ENCODE results near the gene SGK1. TPM values are rescaled to one million over a fixed set of nuclear protein-coding genes. Genes with fewer than 3 reads are reported as not detected.

The SGK1 gene
- total and polyA plus RNA-seq, 4 donors: 68.9 to 299 (median 148) TPM

DNA sequence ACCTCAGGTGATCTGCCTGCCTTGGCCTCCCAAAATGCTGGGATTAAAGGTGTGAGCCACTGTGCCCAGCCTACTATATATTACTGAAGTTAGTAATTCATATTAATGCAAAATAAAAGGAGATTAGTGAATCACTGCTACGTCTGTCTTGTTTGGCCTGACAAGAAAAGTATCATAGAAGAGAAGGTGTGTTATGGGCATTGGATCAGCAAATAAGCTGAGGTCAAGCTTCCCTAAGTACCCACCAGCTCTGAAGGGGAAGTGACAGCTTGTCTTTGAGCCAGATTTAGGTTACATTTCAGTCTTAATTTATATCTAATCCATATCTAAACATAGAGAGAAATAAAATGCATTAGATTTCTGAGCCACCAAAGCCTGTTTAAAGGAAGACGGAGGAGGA, 7.1 kb downstream of the SGK1 start:
- DNase-seq (no peak), ATAC-seq (ENCODE audit: insufficient read depth, low FRiP score) (no peak)
- H3K36me3 ChIP-seq (ENCODE audit: control insufficient read depth in 4 of 4, insufficient read depth in 4 of 4, low read length in 4 of 4): no peaks in the 10 kb centered on the region
- no peak overlapping the region for H3K4me3 ChIP-seq
- H3K27me3 ChIP-seq (ENCODE audit: control insufficient read depth in 3 of 3, insufficient read depth in 3 of 3, low read length in 2 of 3): no peaks in the 10 kb centered on the region
- TF ChIP-seq, protein P1, sequence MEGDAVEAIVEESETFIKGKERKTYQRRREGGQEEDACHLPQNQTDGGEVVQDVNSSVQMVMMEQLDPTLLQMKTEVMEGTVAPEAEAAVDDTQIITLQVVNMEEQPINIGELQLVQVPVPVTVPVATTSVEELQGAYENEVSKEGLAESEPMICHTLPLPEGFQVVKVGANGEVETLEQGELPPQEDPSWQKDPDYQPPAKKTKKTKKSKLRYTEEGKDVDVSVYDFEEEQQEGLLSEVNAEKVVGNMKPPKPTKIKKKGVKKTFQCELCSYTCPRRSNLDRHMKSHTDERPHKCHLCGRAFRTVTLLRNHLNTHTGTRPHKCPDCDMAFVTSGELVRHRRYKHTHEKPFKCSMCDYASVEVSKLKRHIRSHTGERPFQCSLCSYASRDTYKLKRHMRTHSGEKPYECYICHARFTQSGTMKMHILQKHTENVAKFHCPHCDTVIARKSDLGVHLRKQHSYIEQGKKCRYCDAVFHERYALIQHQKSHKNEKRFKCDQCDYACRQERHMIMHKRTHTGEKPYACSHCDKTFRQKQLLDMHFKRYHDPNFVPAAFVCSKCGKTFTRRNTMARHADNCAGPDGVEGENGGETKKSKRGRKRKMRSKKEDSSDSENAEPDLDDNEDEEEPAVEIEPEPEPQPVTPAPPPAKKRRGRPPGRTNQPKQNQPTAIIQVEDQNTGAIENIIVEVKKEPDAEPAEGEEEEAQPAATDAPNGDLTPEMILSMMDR (IDR thresholded peaks at IDR 0.05; ENCODE audit: control extremely low read depth, extremely low read depth): no peak
- no peak overlapping the region for H3K9ac ChIP-seq (ENCODE audit: insufficient read depth in 1 of 2, low read length in 2 of 2)
- H3K9me3 ChIP-seq (ENCODE audit: control insufficient read depth in 4 of 4, insufficient read depth in 3 of 4, low read length in 3 of 4): no peaks in the 10 kb centered on the region
- H3K27ac ChIP-seq (ENCODE audit: low read depth in 1 of 2, low read length in 1 of 2): no peak overlapping the region
- peaks cover 0 to 1% (median 0%) of the 10 kb centered on the region in 5 donors for H3K4me1 ChIP-seq (ENCODE audit: control insufficient read depth in 5 of 5, insufficient read depth in 5 of 5, low read length in 5 of 5)
- 78 to 90% methylated on average over 2 of the region's 2 CpGs for WGBS, 2 donors

DNA sequence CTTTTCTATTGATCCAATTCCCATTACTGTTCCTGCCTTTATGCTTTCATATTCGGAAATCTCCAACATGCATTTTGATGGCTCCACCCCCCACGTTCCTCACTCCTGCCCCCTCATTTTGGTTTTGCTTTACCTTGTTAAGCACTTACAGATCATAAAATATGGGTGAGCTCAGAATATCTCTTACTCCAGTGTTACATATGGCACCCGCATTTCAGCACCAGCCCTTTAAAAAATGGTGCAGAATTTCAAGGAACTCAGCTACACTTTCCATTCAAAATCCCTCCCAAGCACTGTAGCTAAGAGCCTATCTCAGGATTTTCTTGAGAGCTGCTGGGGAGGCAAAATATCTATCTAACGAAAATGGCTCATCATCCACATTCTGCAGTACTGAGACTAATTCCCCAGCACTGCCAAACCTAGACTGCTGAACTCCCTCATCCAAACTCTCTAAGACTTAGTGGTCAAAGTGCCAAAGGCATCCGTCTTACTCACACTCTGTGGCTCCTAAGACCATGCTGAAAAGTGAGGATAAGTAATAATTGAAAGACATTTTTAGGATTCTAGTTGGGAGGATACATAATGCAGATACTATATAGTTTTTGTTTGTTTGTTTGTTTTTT, 7.8 kb downstream of the SGK1 start:
- H3K4me3 ChIP-seq: no peak overlapping the region
- no peaks in the 10 kb centered on the region for H3K9me3 ChIP-seq (ENCODE audit: control insufficient read depth in 4 of 4, insufficient read depth in 3 of 4, low read length in 3 of 4)
- WGBS, 2 donors: 93 to 95% methylated on average over 5 of the region's 5 CpGs
- DNase-seq: no peak
- H3K27me3 ChIP-seq (ENCODE audit: control insufficient read depth in 3 of 3, insufficient read depth in 3 of 3, low read length in 2 of 3): no peaks in the 10 kb centered on the region
- no peak overlapping the region for H3K9ac ChIP-seq (ENCODE audit: insufficient read depth in 1 of 2, low read length in 2 of 2)
- TF ChIP-seq, protein P1 (IDR thresholded peaks at IDR 0.05; ENCODE audit: control extremely low read depth, extremely low read depth): no peak
- H3K4me1 ChIP-seq (ENCODE audit: control insufficient read depth in 5 of 5, insufficient read depth in 5 of 5, low read length in 5 of 5): peaks cover 0 to 1% (median 0%) of the 10 kb centered on the region in 5 donors
- no peak overlapping the region for H3K27ac ChIP-seq (ENCODE audit: low read depth in 1 of 2, low read length in 1 of 2)
- ATAC-seq (ENCODE audit: insufficient read depth, low FRiP score): no peak
- no peaks in the 10 kb centered on the region for H3K36me3 ChIP-seq (ENCODE audit: control insufficient read depth in 4 of 4, insufficient read depth in 4 of 4, low read length in 4 of 4)

DNA sequence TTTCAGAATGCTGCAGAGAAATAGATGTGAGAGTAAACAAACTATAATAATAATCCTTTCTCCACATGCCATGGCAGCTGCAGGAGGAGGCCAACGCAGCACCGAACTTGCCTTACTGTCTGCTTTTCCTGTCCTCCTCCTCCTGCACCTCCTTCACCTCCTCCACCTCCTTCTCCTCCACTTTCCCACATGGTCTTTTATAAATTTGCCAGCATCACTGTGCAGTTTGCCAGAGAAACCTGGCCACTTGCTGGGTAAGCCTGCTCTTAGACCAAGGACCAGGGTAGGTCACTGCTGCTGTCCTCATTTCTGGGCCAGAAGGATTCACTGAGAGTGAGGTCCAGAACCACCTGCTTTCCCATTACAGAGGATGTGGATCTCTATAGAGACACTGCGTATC, 8.7 kb downstream of the SGK1 start:
- Histone ChIP-seq H3K9ac (ENCODE audit: insufficient read depth in 1 of 2, low read length in 2 of 2) (no peak overlapping the region), H3K4me3 (no peak overlapping the region), H3K27me3 (ENCODE audit: control insufficient read depth in 3 of 3, insufficient read depth in 3 of 3, low read length in 2 of 3) (no peaks in the 10 kb centered on the region), H3K9me3 (ENCODE audit: control insufficient read depth in 4 of 4, insufficient read depth in 3 of 4, low read length in 3 of 4) (no peaks in the 10 kb centered on the region), H3K36me3 (ENCODE audit: control insufficient read depth in 4 of 4, insufficient read depth in 4 of 4, low read length in 4 of 4) (no peaks in the 10 kb centered on the region), H3K4me1 (ENCODE audit: control insufficient read depth in 5 of 5, insufficient read depth in 5 of 5, low read length in 5 of 5) (peaks cover 0 to 1% (median 0%) of the 10 kb centered on the region in 5 donors), H3K27ac (ENCODE audit: low read depth in 1 of 2, low read length in 1 of 2) (no peak overlapping the region)
- no peak for DNase-seq
- TF ChIP-seq, protein P1 (IDR thresholded peaks at IDR 0.05; ENCODE audit: control extremely low read depth, extremely low read depth): no peak
- WGBS, 2 donors: 81 to 88% methylated on average over 3 of the region's 3 CpGs
- ATAC-seq (ENCODE audit: insufficient read depth, low FRiP score): no peak

DNA sequence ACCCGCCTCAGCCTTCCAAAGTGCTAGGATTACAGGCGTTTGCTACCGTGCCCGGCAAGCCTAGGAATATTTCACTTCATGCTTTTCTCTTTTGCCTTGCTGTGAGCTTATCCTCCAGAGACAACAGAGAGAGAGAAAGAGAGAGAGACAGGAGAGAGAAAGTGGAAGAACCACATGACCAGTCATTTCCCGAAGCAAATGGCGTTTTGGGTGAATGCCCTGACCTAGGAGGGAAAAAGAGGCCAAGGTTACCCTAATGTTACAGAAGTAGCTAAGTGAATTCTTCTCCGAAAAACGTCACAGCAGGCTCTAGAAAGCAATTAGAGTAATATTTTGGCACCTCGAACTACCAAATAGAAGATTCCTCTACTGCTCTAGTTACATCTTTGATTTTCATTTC, 9.1 kb downstream of the SGK1 start:
- ATAC-seq (ENCODE audit: insufficient read depth, low FRiP score): no peak
- WGBS, 2 donors: 83 to 94% methylated on average over 9 of the region's 9 CpGs

More for the DNA sequence above, 9.1 kb downstream of the SGK1 start:
- Histone ChIP-seq H3K9ac (ENCODE audit: insufficient read depth in 1 of 2, low read length in 2 of 2) (no peak overlapping the region), H3K27ac (ENCODE audit: low read depth in 1 of 2, low read length in 1 of 2) (no peak overlapping the region), H3K4me3 (no peak overlapping the region), H3K27me3 (ENCODE audit: control insufficient read depth in 3 of 3, insufficient read depth in 3 of 3, low read length in 2 of 3) (no peaks in the 10 kb centered on the region), H3K4me1 (ENCODE audit: control insufficient read depth in 5 of 5, insufficient read depth in 5 of 5, low read length in 5 of 5) (peaks cover 0 to 1% (median 0%) of the 10 kb centered on the region in 5 donors), H3K9me3 (ENCODE audit: control insufficient read depth in 4 of 4, insufficient read depth in 3 of 4, low read length in 3 of 4) (no peaks in the 10 kb centered on the region), H3K36me3 (ENCODE audit: control insufficient read depth in 4 of 4, insufficient read depth in 4 of 4, low read length in 4 of 4) (no peaks in the 10 kb centered on the region)
- DNase-seq: no peak
- TF ChIP-seq, protein P1 (IDR thresholded peaks at IDR 0.05; ENCODE audit: control extremely low read depth, extremely low read depth): no peak

All from lung (tissue), 12 donors.